Karpas-422 (cell line): Measurements from ENCODE around the gene ISCA1. TPM values are rescaled to one million over a fixed set of nuclear protein-coding genes. Genes with fewer than 3 reads are reported as not detected.

ENCODE experiments used
- DNase-seq: peaks from one replicate; pipeline ENCODE4 v3.0.0-alpha.2; 2015
- H2AFZ ChIP-seq: fragments of 200-600 bp; sonication (generic); 2 replicates; pipeline ENCODE4 v1.6.1; 2014; ENCODE audit warnings: antibody characterized with exemption, low read length, mixed read lengths
- H3K27ac ChIP-seq: fragments of 200-600 bp; sonication (generic); 2 replicates; pipeline ENCODE4 v1.5.1; 2014; ENCODE audit warnings: mild to moderate bottlenecking, low read length, moderate library complexity
- H3K27me3 ChIP-seq: fragments of 200-600 bp; sonication (generic); 2 replicates; pipeline ENCODE4 v1.6.1; 2014; ENCODE audit warnings: low read length, mixed read lengths
- H3K36me3 ChIP-seq: fragments of 200-600 bp; sonication (generic); 2 replicates; pipeline ENCODE4 v1.6.1; 2014; ENCODE audit warnings: low read length, mixed read lengths; ENCODE audit not compliant: insufficient read depth
- H3K4me1 ChIP-seq: fragments of 200-600 bp; sonication (generic); 2 replicates; pipeline ENCODE4 v1.6.1; 2014; ENCODE audit warnings: mild to moderate bottlenecking, low read length, mixed read lengths
- H3K4me2 ChIP-seq: fragments of 200-600 bp; sonication (generic); 2 replicates; pipeline ENCODE4 v1.6.1; 2014; ENCODE audit warnings: low read length, low read depth, mild to moderate bottlenecking; ENCODE audit not compliant: poor library complexity, severe bottlenecking
- H3K4me3 ChIP-seq: fragments of 200-600 bp; sonication (generic); 2 replicates; pipeline ENCODE4 v1.5.1; 2014; ENCODE audit warnings: mild to moderate bottlenecking, antibody characterized with exemption, low read length, mixed read lengths
- H3K79me2 ChIP-seq: fragments of 200-600 bp; sonication (generic); 2 replicates; pipeline ENCODE4 v1.6.1; 2014; ENCODE audit warnings: mild to moderate bottlenecking, low read length, mixed read lengths
- H3K9ac ChIP-seq: fragments of 200-600 bp; sonication (generic); 2 replicates; pipeline ENCODE4 v1.6.0; 2014; ENCODE audit warnings: low read length
- H3K9me2 ChIP-seq: fragments of 200-600 bp; sonication (generic), shearing (Covaris generic); replicated peaks from 2 replicates; pipeline ENCODE4 v1.6.0; 2014; ENCODE audit warnings: mild to moderate bottlenecking, low read length, moderate library complexity; ENCODE audit not compliant: insufficient read depth
- H3K9me3 ChIP-seq: fragments of 300-700, 200-600 bp; sonication (generic); 2 replicates; pipeline ENCODE4 v1.6.1; 2014; ENCODE audit warnings: low read length, mixed read lengths
- H4K20me1 ChIP-seq: fragments of 200-600 bp; sonication (generic); 2 replicates; pipeline ENCODE4 v1.6.1; 2014; ENCODE audit warnings: mild to moderate bottlenecking, antibody characterized with exemption, low read length, low read depth; ENCODE audit not compliant: insufficient read depth
- total RNA-seq: library from RNA; depleted of rRNA; stranded (reverse); fragments of >200 nt; shearing (Covaris generic); gene quantifications from 2 replicates; pipeline ENCODE4 v1.2.3, GENCODE V29; 2014; ENCODE audit warnings: low replicate concordance

ISCA1 gene
- total RNA-seq, 1 experiment from 2014 or later, result 51.4 TPM

- Histone ChIP-seq H3K9ac (peak overlapping the region; percentile 93), H3K36me3 (peaks cover 7% of the 10 kb centered on the region; the same call in 1 of the 2 replicates), H2AFZ (peak overlapping the region; percentile 83), H3K4me1 (peaks cover 61% of the 10 kb centered on the region), H3K9me2 (no peaks in the 10 kb centered on the region), H4K20me1 (no peaks in the 10 kb centered on the region), H3K27me3 (no peaks in the 10 kb centered on the region), H3K27ac (peak overlapping the region; percentile 73), H3K4me3 (peak overlapping the region; percentile 91), H3K4me2 (peak overlapping the region; percentile 80), H3K9me3 (no peaks in the 10 kb centered on the region), H3K79me2 (peaks cover 56% of the 10 kb centered on the region)
- no peak for DNase-seq
Measured at GRCh38 chr9:86281593-86282076, 703 bp downstream of the ISCA1 start.

GRCh38 chr9:86280580-86280979, 1.8 kb downstream of the ISCA1 start:
- H4K20me1 ChIP-seq, result no peaks in the 10 kb centered on the region
- peak overlapping the region; percentile 93 for H3K9ac ChIP-seq

GRCh38 chr9:86279839-86280238, 2.5 kb downstream of the ISCA1 start:
- H3K27ac ChIP-seq, result no peak overlapping the region
- H3K9ac ChIP-seq, result no peak overlapping the region; the same call in 1 of the 2 replicates
- H3K9me3 ChIP-seq, result no peaks in the 10 kb centered on the region
- H3K4me2 ChIP-seq, result peak overlapping the region; percentile 80
- peaks cover 55% of the 10 kb centered on the region for H3K4me1 ChIP-seq
- no peak overlapping the region for H3K4me3 ChIP-seq
- no peak overlapping the region for H2AFZ ChIP-seq
- H3K27me3 ChIP-seq, result no peaks in the 10 kb centered on the region
- no peaks in the 10 kb centered on the region for H4K20me1 ChIP-seq
- no peaks in the 10 kb centered on the region for H3K9me2 ChIP-seq
- H3K36me3 ChIP-seq, result peaks cover 7% of the 10 kb centered on the region; the same call in 1 of the 2 replicates
- DNase-seq, result no peak
- H3K79me2 ChIP-seq, result peaks cover 72% of the 10 kb centered on the region

More at GRCh38 chr9:86280580-86280979, 1.8 kb downstream of the ISCA1 start:
- no peak overlapping the region for H2AFZ ChIP-seq
- H3K4me2 ChIP-seq, result peak overlapping the region; percentile 80
- no peak overlapping the region for H3K27ac ChIP-seq
- peaks cover 61% of the 10 kb centered on the region for H3K4me1 ChIP-seq
- peaks cover 64% of the 10 kb centered on the region for H3K79me2 ChIP-seq
- H3K4me3 ChIP-seq, result peak overlapping the region; percentile 91
- H3K36me3 ChIP-seq, result peaks cover 7% of the 10 kb centered on the region; the same call in 1 of the 2 replicates
- H3K27me3 ChIP-seq, result no peaks in the 10 kb centered on the region
- no peaks in the 10 kb centered on the region for H3K9me3 ChIP-seq
- H3K9me2 ChIP-seq, result no peaks in the 10 kb centered on the region
- no peak for DNase-seq

DNA sequence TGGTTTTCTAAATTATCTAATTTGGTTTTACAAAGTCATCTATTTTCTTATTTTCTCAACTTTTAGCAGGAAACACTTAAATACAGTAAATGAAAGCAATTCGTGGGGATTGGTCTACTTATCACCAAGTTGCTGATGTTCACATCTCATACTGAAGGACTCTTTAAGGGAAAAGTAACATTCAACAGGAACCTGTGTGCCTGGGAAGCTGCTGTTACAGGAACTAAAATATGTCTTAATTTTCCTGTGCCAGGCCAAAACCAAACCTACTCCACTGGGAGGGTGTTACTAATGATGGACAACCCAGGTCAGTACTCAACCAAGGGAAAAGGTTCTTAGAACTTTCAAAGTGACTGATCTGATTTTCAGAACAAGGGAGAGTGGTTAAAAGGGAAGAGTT, 5.3 kb downstream of the ISCA1 start:
- no peaks in the 10 kb centered on the region for H3K9me3 ChIP-seq
- H3K4me3 ChIP-seq, result no peak overlapping the region
- H3K79me2 ChIP-seq, result peaks cover 97% of the 10 kb centered on the region
- H3K4me1 ChIP-seq, result peaks cover 56% of the 10 kb centered on the region
- peaks cover 23% of the 10 kb centered on the region for H3K36me3 ChIP-seq
- no peak for DNase-seq
- H3K9ac ChIP-seq, result peak overlapping the region; percentile 26
- H3K27ac ChIP-seq, result peak overlapping the region; percentile 46
- no peaks in the 10 kb centered on the region for H4K20me1 ChIP-seq
- H2AFZ ChIP-seq, result no peak overlapping the region
- H3K4me2 ChIP-seq, result peak overlapping the region; percentile 35
- H3K27me3 ChIP-seq, result no peaks in the 10 kb centered on the region
- H3K9me2 ChIP-seq, result no peaks in the 10 kb centered on the region

DNA sequence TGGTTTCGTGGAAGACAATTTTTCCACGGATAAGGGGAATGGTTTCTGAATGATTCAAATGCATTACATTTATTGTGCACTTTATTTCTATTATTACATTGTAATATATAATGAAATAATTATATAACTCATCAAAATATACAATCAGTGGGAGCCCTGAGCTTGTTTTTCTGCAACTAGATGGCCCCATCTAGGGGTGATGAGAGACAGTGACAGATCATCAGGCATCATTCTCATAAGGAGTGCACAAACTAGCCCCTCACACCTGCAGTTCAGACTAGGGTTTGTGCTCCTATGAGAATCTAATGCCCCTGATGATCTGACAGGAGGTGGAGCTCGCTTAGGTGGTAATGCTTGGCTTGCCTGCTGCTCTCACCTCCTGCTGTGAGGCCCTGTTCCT, 6.4 kb downstream of the ISCA1 start:
- Histone ChIP-seq H4K20me1 (no peaks in the 10 kb centered on the region), H3K79me2 (peaks cover 98% of the 10 kb centered on the region), H3K4me1 (peaks cover 55% of the 10 kb centered on the region), H3K27me3 (no peaks in the 10 kb centered on the region), H3K27ac (no peak overlapping the region; the same call in 1 of the 2 replicates), H3K9me2 (no peaks in the 10 kb centered on the region), H3K9me3 (no peaks in the 10 kb centered on the region), H3K9ac (no peak overlapping the region), H3K4me3 (no peak overlapping the region), H3K4me2 (no peak overlapping the region), H3K36me3 (peaks cover 34% of the 10 kb centered on the region), H2AFZ (no peak overlapping the region)
- DNase-seq, result peak; percentile 71

DNA sequence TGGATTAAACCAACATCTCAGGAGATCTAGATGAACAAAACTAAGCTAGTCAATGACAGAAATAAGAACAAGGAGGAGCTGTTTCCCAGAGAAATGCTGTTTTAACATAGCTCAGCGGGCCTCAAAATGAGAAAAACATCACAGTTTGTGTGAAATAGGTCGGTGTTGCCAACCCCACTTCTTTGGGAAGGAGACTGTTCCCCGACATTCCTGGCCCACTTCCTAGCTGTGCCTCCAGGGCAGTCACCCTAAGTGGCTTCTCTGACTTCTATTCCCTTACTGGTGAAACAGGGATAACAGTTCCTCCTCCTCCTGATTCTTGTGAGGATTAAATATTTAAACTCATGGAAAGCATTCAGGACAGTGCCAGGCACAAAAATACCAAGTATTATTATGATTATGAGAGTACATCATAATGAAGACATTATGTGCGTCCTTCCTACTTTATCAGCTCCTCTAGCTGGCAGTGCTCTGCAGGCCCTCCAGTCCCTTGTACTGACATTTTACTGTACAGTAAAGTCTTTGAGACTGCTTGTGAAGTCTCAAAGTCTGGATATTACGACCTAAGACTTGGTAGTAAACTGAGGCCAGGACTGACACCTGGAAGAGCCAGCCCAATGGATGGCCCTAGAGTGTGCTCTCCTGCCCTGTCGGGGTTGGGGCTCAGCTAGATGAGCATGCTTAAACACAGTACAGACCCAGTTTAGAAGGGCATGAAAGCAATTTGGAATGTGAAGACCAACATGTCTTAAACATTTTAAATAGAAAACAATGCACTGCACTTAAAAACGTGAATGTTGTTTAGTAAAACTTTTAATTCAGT, 7.3 kb downstream of the ISCA1 start:
- Histone ChIP-seq H3K9ac (no peak overlapping the region), H3K9me3 (no peaks in the 10 kb centered on the region), H2AFZ (no peak overlapping the region), H3K27me3 (no peaks in the 10 kb centered on the region), H3K4me2 (no peak overlapping the region), H3K4me1 (peaks cover 46% of the 10 kb centered on the region), H3K27ac (no peak overlapping the region), H4K20me1 (no peaks in the 10 kb centered on the region), H3K36me3 (peaks cover 34% of the 10 kb centered on the region), H3K9me2 (no peaks in the 10 kb centered on the region), H3K4me3 (no peak overlapping the region), H3K79me2 (peaks cover 90% of the 10 kb centered on the region)
- DNase-seq, result no peak

DNA sequence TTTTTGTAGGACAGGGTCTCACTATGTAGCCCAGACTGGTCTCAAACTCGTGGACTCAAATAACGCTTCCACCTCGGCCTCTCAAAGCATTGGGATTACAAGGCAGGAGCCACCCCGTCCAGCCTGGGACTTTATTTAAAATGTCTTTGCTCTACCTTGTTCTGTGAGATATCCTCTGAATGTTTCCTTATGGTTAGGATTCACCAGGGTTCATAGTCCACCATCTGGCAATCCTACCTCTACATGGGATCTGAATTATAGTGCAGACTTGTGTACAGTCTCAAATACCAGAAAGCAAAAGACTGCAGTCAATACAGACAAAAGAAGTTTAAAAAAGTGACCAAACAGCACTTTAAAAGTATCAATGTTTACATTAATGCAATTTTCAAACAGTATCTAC, 10.1 kb downstream of the ISCA1 start:
- no peaks in the 10 kb centered on the region for H3K9me2 ChIP-seq
- H3K4me1 ChIP-seq, result peaks cover 19% of the 10 kb centered on the region
- no peak overlapping the region for H2AFZ ChIP-seq
- H3K36me3 ChIP-seq, result peaks cover 28% of the 10 kb centered on the region
- no peaks in the 10 kb centered on the region for H3K9me3 ChIP-seq
- H3K9ac ChIP-seq, result no peak overlapping the region
- no peak for DNase-seq
- peaks cover 74% of the 10 kb centered on the region for H3K79me2 ChIP-seq
- H3K27me3 ChIP-seq, result no peaks in the 10 kb centered on the region
- no peak overlapping the region for H3K4me2 ChIP-seq
- no peak overlapping the region for H3K27ac ChIP-seq
- H3K4me3 ChIP-seq, result no peak overlapping the region
- no peaks in the 10 kb centered on the region for H4K20me1 ChIP-seq

- H3K79me2 ChIP-seq, result peaks cover 17% of the 10 kb centered on the region; the same call in 1 of the 2 replicates
Measured at GRCh38 chr9:86263876-86264275, 18.5 kb downstream of the ISCA1 start.

More at GRCh38 chr9:86263876-86264275, 18.5 kb downstream of the ISCA1 start:
- Histone ChIP-seq H3K4me3 (no peak overlapping the region), H3K4me2 (no peak overlapping the region), H2AFZ (no peak overlapping the region), H3K9me3 (no peaks in the 10 kb centered on the region), H4K20me1 (peaks cover 5% of the 10 kb centered on the region; the same call in 1 of the 2 replicates), H3K36me3 (0 out of 2 replicates have a peak, but pooled peaks cover 5% of the 10 kb centered on the region), H3K4me1 (no peaks in the 10 kb centered on the region), H3K27ac (no peak overlapping the region), H3K27me3 (no peaks in the 10 kb centered on the region), H3K9me2 (no peaks in the 10 kb centered on the region), H3K9ac (no peak overlapping the region)
- no peak for DNase-seq
